Fibroblast of mammary gland (primary cell): ENCODE data around the gene BRD9.

Experiments
- DNase-seq: peaks from one replicate; pipeline ENCODE4 v3.0.0-alpha.2; 2010; ENCODE audit warnings: low read depth
- H3K4me3 ChIP-seq: 2 replicates; pipeline ENCODE4 v1.5.1; 2011; ENCODE audit warnings: low read depth, mild to moderate bottlenecking, low read length, moderate library complexity; ENCODE audit not compliant: control insufficient read depth
- CTCF ChIP-seq: conservative IDR thresholded peaks from 2 replicates; pipeline ENCODE4 v1.5.1; 2011; ENCODE audit warnings: low read depth, low read length, inconsistent platforms; ENCODE audit not compliant: control insufficient read depth, insufficient read depth

The BRD9 gene

GRCh38 chr5:868428-869135, 24.0 kb downstream of the BRD9 start:
- H3K4me3 ChIP-seq, result no peak overlapping the region
- DNase-seq, result no peak
- TF ChIP-seq CTCF, result no peak

DNA sequence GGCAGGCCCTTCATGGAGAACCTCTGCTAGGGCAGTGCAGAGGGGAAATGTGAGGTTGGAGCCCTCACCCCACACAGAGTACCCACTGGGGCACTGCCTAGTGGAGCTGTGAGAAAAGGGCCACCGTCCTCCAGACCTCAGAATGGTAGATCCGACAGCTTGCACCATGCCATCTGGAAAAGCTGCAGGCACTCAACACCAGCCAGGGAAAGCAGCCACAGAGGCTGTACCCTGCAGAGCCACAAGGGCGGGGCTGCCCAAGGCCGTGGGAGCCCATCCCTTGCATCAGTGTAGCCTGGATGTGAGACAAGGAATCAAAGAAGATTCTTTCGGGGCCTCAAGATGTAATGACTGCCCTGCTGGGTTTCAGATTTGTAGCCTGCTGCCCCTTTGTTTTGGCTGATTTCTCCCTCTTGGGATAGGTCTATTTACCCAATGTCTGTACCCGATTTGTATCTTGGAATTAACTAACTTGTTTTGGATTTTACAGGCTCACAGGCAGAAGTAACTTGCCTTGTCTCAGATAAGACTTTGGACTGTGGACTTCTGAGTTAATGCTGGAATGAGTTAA, 25.2 kb downstream of the BRD9 start:
- DNase-seq, result no peak
- no peak overlapping the region for H3K4me3 ChIP-seq
- TF ChIP-seq CTCF, result no peak

DNA sequence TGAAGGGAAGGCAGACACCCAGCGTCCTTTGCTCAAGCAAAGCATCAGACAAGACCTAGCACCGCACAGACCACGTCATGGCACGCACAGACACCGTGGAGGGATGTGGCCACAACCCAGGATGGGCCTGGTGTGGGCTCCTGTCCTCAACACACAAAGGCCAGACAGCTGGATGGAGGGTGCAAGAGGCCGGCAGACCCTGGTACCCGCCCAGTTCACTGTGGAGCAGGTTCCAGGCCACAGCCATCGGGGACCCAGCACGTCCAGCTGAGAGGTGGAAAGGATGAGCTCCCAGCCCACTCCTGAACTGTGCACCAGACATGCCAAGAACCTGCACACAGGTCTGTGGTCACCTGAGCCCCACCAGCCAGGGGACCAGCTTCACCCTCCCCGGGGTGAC, 26.8 kb downstream of the BRD9 start:
- no peak for TF ChIP-seq CTCF
- no peak for DNase-seq
- H3K4me3 ChIP-seq, result no peak overlapping the region

- no peak for DNase-seq
- TF ChIP-seq CTCF, result no peak
- H3K4me3 ChIP-seq, result no peak overlapping the region
These were observed 27.5 kb downstream of the BRD9 start for GRCh38 chr5:865168-865521.

GRCh38 chr5:864492-865167, 28.0 kb downstream of the BRD9 start:
- H3K4me3 ChIP-seq, result no peak overlapping the region
- DNase-seq, result peak; percentile 34
- no peak for TF ChIP-seq CTCF

DNA sequence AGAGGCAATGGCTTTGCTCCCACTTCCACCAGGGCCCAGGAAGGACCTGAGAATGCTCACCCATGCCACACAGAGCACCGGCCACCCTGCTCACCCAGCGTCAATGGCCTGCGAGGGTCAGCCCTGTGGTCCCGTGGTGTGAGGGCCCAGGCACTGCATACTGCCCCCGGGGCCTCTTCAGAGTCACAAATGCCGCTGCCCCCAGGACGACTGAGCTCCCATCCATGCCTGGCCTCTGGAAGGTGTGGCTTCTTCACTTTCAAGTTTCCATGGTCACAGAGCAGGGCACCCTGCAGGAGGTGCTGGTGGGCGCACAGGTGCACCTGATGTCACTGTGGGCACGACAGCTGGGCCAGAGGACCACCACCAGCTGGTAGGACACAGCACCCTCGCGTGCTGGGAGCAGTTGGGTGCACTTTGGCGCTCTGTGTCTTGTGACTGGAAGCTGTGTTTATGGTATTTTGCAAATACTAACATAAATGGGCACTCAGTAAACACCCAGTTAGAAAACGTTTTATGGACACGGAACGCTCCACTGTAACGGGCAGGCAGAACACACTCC, 29.3 kb downstream of the BRD9 start:
- no peak for DNase-seq
- H3K4me3 ChIP-seq, result no peak overlapping the region
- TF ChIP-seq CTCF, result no peak
